ENCODE results near the gene ZNF280D.

DNA sequence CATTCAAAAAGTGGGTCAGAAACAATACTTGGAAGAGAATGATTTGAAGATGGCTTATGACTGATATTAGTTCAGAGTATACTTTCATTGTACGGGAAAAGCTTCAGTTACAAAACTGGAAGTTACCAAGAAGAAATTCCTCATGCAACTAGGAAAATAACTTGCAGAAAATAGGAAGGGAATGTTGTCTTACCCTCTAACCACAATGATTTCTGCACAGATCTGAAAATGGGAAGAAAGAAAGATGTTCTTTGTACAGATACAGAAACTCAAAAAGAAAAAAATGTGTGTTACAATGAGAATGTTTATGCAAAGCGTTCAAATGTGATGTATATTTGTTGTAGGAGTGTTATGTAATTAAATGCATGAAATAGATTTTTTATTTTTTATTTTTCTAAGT is 3.7 kb downstream of the ZNF280D start:
- TF ChIP-seq CTCF (IDR thresholded peaks at IDR 0.05; ENCODE audit: low read depth, low read length) (no peak), POLR2A (IDR thresholded peaks at IDR 0.05; ENCODE audit: extremely low read depth, insufficient read length) (no peak), MYC (IDR thresholded peaks at IDR 0.05; ENCODE audit: low read depth, low read length) (no peak)

Measured in NB4 (cell line).